HepG2 (cell line): Measurements from ENCODE around the gene TPSAB1. TPM values are rescaled to one million over a fixed set of nuclear protein-coding genes. Genes with fewer than 3 reads are reported as not detected.

Experiments used
- ATAC-seq: fragments of 200-7000 bp; cut with Tn5 transposase; 3 replicates; pipeline ENCODE4 v1.9.1; 2020; ENCODE audit warnings: mild to moderate bottlenecking, moderate library complexity
- BruUV-seq: library from RNA; stranded (reverse); fragments of 400-500 nt; replicated peaks from 2 replicates; lab custom pipeline; 2021; lab: Mats Ljungman, UMichigan
- CTCF ChIA-PET: fragments of 300-600 bp; formaldehyde crosslinking; extraction: SDS; loops from one replicate; lab custom pipeline; 2021; ENCODE audit warnings: low total read pairs, inconsistent platforms, low intra/inter-chr PET ratio; lab: Yijun Ruan, JAX
- POLR2A ChIA-PET: fragments of 350-600 bp; sonication (Branson Sonifier 250); formaldehyde crosslinking; loops from one replicate; lab custom pipeline; 2020; ENCODE audit warnings: antibody characterized with exemption, inconsistent platforms; lab: Yijun Ruan, JAX
- DNase-seq: peaks from one replicate; pipeline ENCODE4 v3.0.0-alpha.2; 2015; ENCODE audit warnings: low spot score
- FAIRE-seq: peaks from 3 replicates; lab custom pipeline; 2011; peaks lifted over from hg19 to GRCh38; lab: Jason Lieb, UNC
- H2AFZ ChIP-seq: one replicate; pipeline ENCODE4 v1.6.1; 2011; ENCODE audit warnings: low read length, inconsistent platforms
- H3K27ac ChIP-seq: fragments of 300-600 bp; 3 replicates; pipeline ENCODE4 v1.8.0; 2011; ENCODE audit warnings: mixed run types, mild to moderate bottlenecking, mixed read lengths, low read length, inconsistent platforms; ENCODE audit not compliant: insufficient read depth; ENCODE audit errors: extremely low read length
- H3K27me3 ChIP-seq, 2 experiments: fragments of 200-600 bp in 1 of 2; 2 replicates in 1 of 2; 3 replicates in 1 of 2; pipeline versions ENCODE4 v1.6.0 to v1.8.0; 2011; ENCODE audit warnings: low read length in 2 of 2, mild to moderate bottlenecking in 2 of 2, moderate library complexity in 2 of 2, inconsistent platforms in 1 of 2; ENCODE audit not compliant: insufficient read depth in 2 of 2, control insufficient read depth in 1 of 2
- H3K36me3 ChIP-seq, 2 experiments: fragments of 200-600 bp in 1 of 2; replicated peaks in 1 of 2; 2 replicates in 1 of 2; 3 replicates in 1 of 2; pipeline versions ENCODE4 v1.5.1 to v1.8.0; 2011; ENCODE audit warnings: low read length in 2 of 2, inconsistent platforms in 1 of 2; ENCODE audit not compliant: insufficient read depth in 2 of 2, control insufficient read depth in 1 of 2
- H3K4me1 ChIP-seq: 2 replicates; pipeline ENCODE4 v1.5.1; 2012; ENCODE audit warnings: low read length, inconsistent platforms; ENCODE audit not compliant: insufficient read depth
- H3K4me2 ChIP-seq: 2 replicates; pipeline ENCODE4 v1.6.0; 2011; ENCODE audit warnings: low read depth, low read length, inconsistent platforms
- H3K4me3 ChIP-seq, 3 experiments: fragments of 200-600 bp in 1 of 3; sonication (generic), shearing (Covaris generic) in 1 of 3; replicated peaks in 1 of 3; 2 replicates each; pipeline ENCODE4 v1.5.1; 2011 to 2016; ENCODE audit warnings: low read length in 3 of 3, inconsistent platforms in 2 of 3, low read depth in 2 of 3, mild to moderate bottlenecking in 2 of 3, control low read depth in 1 of 3, mixed read lengths in 1 of 3; ENCODE audit not compliant: insufficient read depth in 1 of 3
- H3K79me2 ChIP-seq: one replicate; pipeline ENCODE4 v1.6.1; 2011; ENCODE audit warnings: low read length, inconsistent platforms; ENCODE audit not compliant: insufficient read depth
- H3K9ac ChIP-seq: 2 replicates; pipeline ENCODE4 v1.6.0; 2011; ENCODE audit warnings: mild to moderate bottlenecking, low read depth, low read length, inconsistent platforms; ENCODE audit not compliant: insufficient read depth
- H3K9me3 ChIP-seq: 2 replicates; pipeline ENCODE4 v1.5.1; 2012; ENCODE audit warnings: mild to moderate bottlenecking, low read length
- H4K20me1 ChIP-seq: 2 replicates; pipeline ENCODE4 v1.6.0; 2011; ENCODE audit warnings: inconsistent platforms, mild to moderate bottlenecking, low read length, moderate library complexity; ENCODE audit not compliant: insufficient read depth
- IKZF1 ChIP-seq: fragments of 450-650 bp; IDR thresholded peaks from 2 replicates; pipeline ENCODE4 v1.7.1; 2016
- NFE2L2 ChIP-seq: fragments of 150-350 bp; IDR thresholded peaks from 2 replicates; pipeline ENCODE4 v1.6.1; 2014; ENCODE audit warnings: low read length
- SIX4 ChIP-seq: sonication (generic); formaldehyde crosslinking; IDR thresholded peaks from 2 replicates; pipeline ENCODE4 v1.4.0; 2020; ENCODE audit warnings: missing genetic modification reagents
- ZNF501 ChIP-seq: sonication (generic); formaldehyde crosslinking; IDR thresholded peaks from 2 replicates; pipeline ENCODE4 v1.5.1; 2020; ENCODE audit warnings: mild to moderate bottlenecking, moderate library complexity, missing genetic modification reagents
- ZNF619 ChIP-seq: sonication (generic); formaldehyde crosslinking; IDR thresholded peaks from 2 replicates; pipeline ENCODE4 v1.4.0; 2020; ENCODE audit warnings: mild to moderate bottlenecking, missing genetic modification reagents
- ZNF841 ChIP-seq: sonication (generic); formaldehyde crosslinking; IDR thresholded peaks from 2 replicates; pipeline ENCODE4 v1.8.1; 2023; ENCODE audit warnings: missing genetic modification reagents, borderline replicate concordance
- WGBS: methylation state at CpG from one replicate; pipeline ENCODE4 v1.1.6; 2017; ENCODE audit warnings: low lambda C conversion rate; 5-methylcytosine and 5-hydroxymethylcytosine counted together
- in situ Hi-C: cut with HindIII; loops from 2 replicates; pipeline ENCODE4 v1.10.0; 2017; ENCODE audit warnings: low pct_unique_long_range_greater_than_20kb; ENCODE audit not compliant: extremely low pct_ligation_motif_present
- intact Hi-C: fragments of 100-400 bp; cut with micrococcal nuclease; formaldehyde crosslinking; loops from one replicate; pipeline ENCODE4 v1.10.0; 2022; ENCODE audit not compliant: unreplicated experiment
- polyA plus RNA-seq, 8 experiments: library from polyadenylated mRNA; depleted of rRNA in 3 of 8; stranded (reverse) in 7 of 8; unstranded in 1 of 8; fragments of >200 nt; fragmentation: Illumina TruSeq in 4 of 8; extraction: Trizol in 4 of 8; gene quantifications; 2 replicates each; pipeline versions ENCODE4 v1.2.1 to v1.2.3, GENCODE V29; 2011 to 2016; ENCODE audit warnings: low read depth in 4 of 8, missing spikeins in 1 of 8, mixed read lengths in 1 of 8; ENCODE audit not compliant: insufficient read depth in 1 of 8
- total RNA-seq, 5 experiments: library from RNA; depleted of rRNA; stranded (reverse); fragments of >200 nt; fragmentation: Illumina TruSeq; extraction: Trizol; gene quantifications; 2 replicates each; pipeline ENCODE4 v1.2.3, GENCODE V29; 2016; ENCODE audit warnings: low read depth in 1 of 5
- TF ChIP-seq, protein P1 (sequence below): sonication (generic); formaldehyde crosslinking; IDR thresholded peaks from 2 replicates; pipeline ENCODE4 v1.8.0; 2022; ENCODE audit warnings: missing genetic modification reagents, mild to moderate bottlenecking, moderate library complexity, borderline replicate concordance
- TF ChIP-seq, protein P2 (sequence below): sonication (generic); formaldehyde crosslinking; IDR thresholded peaks from 2 replicates; pipeline ENCODE4 v1.4.0; 2020; ENCODE audit warnings: missing genetic modification reagents
- TF ChIP-seq, protein P3 (sequence below): sonication (generic); formaldehyde crosslinking; IDR thresholded peaks from 2 replicates; pipeline ENCODE4 v1.9.0; 2021; ENCODE audit warnings: missing genetic modification reagents, borderline replicate concordance
- TF ChIP-seq, protein P4 (sequence below): sonication (generic); formaldehyde crosslinking; IDR thresholded peaks from 2 replicates; pipeline ENCODE4 v1.4.0; 2020; ENCODE audit warnings: missing genetic modification reagents
- TF ChIP-seq, protein P5 (sequence below): sonication (generic); formaldehyde crosslinking; IDR thresholded peaks from 2 replicates; pipeline ENCODE4 v1.8.1; 2023; ENCODE audit warnings: missing genetic modification reagents, mild to moderate bottlenecking, borderline replicate concordance

The TPSAB1 gene
- total and polyA plus RNA-seq, 2 of the 13 experiments (the other 11 are each of a cell fraction or from before 2014, with no cell fraction given): 0.12 TPM; not detected in 1

DNA sequence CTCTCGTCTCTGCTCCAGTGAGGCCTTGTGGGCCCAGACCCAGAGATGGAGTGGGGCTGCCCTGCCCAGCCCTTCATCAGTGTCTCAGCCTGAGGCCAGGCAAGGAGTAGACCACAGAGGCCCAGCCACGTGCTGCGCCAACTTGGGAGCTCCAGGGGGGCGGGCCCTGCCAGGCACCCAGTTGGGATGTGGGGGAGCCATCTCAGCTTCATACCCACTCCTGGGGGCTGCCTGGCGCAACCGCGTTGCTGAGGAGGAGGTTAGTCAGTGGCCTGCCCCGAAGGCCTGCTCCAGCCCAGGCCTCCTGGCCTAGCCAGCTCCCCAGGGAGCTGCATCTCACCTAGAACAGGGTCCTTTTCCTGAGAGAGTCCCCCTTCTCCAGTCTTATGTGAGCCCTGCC is 27.3 kb upstream of the TPSAB1 start:
- H3K27me3 ChIP-seq: no peaks in the 10 kb centered on the region
- DNase-seq (no peak), FAIRE-seq (no peak), ATAC-seq (no peak)
- intact Hi-C loops: no loop called here
- no peaks in the 10 kb centered on the region for H3K9me3 ChIP-seq
- H3K79me2 ChIP-seq: no peaks in the 10 kb centered on the region
- in situ Hi-C loops: loop anchor here (25.0 kb wide), 1 partner anchor 401 kb away; the partner anchor contains the start of gene GNG13
- no peak overlapping the region for H3K4me2 ChIP-seq
- no peak overlapping the region for H3K9ac ChIP-seq
- POLR2A ChIA-PET: no interaction called here
- WGBS: no CpG with 5 or more reads among the region's 8 CpGs
- H4K20me1 ChIP-seq: no peaks in the 10 kb centered on the region
- TF ChIP-seq ZNF501 (CRISPR knock-in tag): no peak
- TF ChIP-seq, protein P1, sequence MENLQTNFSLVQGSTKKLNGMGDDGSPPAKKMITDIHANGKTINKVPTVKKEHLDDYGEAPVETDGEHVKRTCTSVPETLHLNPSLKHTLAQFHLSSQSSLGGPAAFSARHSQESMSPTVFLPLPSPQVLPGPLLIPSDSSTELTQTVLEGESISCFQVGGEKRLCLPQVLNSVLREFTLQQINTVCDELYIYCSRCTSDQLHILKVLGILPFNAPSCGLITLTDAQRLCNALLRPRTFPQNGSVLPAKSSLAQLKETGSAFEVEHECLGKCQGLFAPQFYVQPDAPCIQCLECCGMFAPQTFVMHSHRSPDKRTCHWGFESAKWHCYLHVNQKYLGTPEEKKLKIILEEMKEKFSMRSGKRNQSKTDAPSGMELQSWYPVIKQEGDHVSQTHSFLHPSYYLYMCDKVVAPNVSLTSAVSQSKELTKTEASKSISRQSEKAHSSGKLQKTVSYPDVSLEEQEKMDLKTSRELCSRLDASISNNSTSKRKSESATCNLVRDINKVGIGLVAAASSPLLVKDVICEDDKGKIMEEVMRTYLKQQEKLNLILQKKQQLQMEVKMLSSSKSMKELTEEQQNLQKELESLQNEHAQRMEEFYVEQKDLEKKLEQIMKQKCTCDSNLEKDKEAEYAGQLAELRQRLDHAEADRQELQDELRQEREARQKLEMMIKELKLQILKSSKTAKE (CRISPR knock-in tag): no peak
- TF ChIP-seq, protein P2, sequence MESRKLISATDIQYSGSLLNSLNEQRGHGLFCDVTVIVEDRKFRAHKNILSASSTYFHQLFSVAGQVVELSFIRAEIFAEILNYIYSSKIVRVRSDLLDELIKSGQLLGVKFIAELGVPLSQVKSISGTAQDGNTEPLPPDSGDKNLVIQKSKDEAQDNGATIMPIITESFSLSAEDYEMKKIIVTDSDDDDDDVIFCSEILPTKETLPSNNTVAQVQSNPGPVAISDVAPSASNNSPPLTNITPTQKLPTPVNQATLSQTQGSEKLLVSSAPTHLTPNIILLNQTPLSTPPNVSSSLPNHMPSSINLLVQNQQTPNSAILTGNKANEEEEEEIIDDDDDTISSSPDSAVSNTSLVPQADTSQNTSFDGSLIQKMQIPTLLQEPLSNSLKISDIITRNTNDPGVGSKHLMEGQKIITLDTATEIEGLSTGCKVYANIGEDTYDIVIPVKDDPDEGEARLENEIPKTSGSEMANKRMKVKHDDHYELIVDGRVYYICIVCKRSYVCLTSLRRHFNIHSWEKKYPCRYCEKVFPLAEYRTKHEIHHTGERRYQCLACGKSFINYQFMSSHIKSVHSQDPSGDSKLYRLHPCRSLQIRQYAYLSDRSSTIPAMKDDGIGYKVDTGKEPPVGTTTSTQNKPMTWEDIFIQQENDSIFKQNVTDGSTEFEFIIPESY (CRISPR knock-in tag): no peak
- no peak for TF ChIP-seq IKZF1
- no peak for TF ChIP-seq SIX4 (CRISPR knock-in tag)
- TF ChIP-seq, protein P3, sequence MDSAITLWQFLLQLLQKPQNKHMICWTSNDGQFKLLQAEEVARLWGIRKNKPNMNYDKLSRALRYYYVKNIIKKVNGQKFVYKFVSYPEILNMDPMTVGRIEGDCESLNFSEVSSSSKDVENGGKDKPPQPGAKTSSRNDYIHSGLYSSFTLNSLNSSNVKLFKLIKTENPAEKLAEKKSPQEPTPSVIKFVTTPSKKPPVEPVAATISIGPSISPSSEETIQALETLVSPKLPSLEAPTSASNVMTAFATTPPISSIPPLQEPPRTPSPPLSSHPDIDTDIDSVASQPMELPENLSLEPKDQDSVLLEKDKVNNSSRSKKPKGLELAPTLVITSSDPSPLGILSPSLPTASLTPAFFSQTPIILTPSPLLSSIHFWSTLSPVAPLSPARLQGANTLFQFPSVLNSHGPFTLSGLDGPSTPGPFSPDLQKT (CRISPR knock-in tag): no peak
- no peak for TF ChIP-seq ZNF619
- no peak for TF ChIP-seq NFE2L2
- no peak for TF ChIP-seq ZNF841
- TF ChIP-seq, protein P4, sequence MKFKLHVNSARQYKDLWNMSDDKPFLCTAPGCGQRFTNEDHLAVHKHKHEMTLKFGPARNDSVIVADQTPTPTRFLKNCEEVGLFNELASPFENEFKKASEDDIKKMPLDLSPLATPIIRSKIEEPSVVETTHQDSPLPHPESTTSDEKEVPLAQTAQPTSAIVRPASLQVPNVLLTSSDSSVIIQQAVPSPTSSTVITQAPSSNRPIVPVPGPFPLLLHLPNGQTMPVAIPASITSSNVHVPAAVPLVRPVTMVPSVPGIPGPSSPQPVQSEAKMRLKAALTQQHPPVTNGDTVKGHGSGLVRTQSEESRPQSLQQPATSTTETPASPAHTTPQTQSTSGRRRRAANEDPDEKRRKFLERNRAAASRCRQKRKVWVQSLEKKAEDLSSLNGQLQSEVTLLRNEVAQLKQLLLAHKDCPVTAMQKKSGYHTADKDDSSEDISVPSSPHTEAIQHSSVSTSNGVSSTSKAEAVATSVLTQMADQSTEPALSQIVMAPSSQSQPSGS (CRISPR knock-in tag): no peak
- TF ChIP-seq, protein P5, sequence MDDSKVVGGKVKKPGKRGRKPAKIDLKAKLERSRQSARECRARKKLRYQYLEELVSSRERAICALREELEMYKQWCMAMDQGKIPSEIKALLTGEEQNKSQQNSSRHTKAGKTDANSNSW (CRISPR knock-in tag): no peak
- H3K27ac ChIP-seq: no peak overlapping the region
- CTCF ChIA-PET: no interaction called here
- no peaks in the 10 kb centered on the region for H3K36me3 ChIP-seq
- no peak overlapping the region for H2AFZ ChIP-seq
- H3K4me3 ChIP-seq: no peak overlapping the region
- BruUV-seq: no TSS peak
- H3K4me1 ChIP-seq: no peaks in the 10 kb centered on the region
